Inferior parietal cortex (tissue), 1 donor: ENCODE data around the gene NDUFS6.
"Not testable (repeated sequence)": the region's sequence is repeated elsewhere in the genome, so short reads cannot be mapped to it uniquely, and the experiment has no call there.

Experiments used
- DNase-seq: peaks from one replicate; pipeline ENCODE4 v3.0.0-alpha.2; 2016; ENCODE audit errors: extremely low spot score

The NDUFS6 gene

DNA sequence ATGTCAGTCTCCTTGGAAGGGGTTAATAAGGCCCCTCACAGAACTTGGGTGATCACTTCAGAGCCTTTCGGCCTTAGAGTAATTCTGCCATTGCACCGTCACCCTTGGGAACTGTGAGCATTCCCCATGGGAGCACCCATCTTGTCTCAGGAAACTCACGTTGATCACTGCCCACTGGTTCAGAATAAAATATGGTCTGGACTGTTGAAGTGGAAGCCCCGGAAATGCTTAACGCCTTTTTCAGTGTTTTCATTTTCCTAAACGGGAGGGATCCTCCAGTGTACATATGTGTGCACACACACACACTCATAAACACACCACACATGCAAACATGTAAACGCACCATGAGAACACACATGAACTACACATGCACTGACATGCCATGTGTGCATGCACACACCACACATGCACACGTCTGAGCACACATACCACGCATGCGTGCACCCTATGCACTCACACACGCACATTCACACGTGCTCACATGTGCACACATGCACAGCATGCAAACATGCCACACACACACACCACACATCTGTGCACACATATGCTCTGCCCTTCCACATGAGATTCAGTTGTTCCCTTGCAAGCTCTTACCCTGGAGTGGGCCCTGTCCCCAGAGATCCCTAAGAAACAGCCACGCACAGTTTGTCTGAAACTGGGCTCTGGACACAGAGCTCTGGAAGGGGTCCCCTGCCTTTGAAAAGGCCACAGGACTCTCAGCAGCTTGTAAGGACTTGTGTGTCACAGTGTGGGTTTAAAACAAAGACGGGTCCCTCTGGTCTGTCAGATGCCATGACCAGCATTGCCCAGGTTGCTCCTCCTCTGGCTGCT is 18.6 kb upstream of the NDUFS6 start:
- DNase-seq: no peak

DNA sequence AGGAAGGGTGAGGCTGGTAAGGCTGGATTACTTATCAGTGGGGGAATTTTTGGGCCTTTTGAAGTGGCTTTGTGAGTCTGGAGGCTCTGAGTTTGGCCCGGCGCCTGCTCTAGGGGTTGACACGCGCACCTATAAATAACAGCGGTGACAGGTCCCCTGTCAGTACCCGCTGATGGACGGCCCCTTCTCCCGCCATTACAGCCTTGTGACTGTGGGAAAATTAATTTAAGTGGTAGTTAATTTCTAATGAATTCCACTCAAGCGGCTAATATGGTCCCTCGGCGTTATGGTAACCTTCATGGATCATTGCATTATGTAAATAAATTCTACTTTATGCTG is 18.0 kb upstream of the NDUFS6 start:
- DNase-seq: no peak

DNA sequence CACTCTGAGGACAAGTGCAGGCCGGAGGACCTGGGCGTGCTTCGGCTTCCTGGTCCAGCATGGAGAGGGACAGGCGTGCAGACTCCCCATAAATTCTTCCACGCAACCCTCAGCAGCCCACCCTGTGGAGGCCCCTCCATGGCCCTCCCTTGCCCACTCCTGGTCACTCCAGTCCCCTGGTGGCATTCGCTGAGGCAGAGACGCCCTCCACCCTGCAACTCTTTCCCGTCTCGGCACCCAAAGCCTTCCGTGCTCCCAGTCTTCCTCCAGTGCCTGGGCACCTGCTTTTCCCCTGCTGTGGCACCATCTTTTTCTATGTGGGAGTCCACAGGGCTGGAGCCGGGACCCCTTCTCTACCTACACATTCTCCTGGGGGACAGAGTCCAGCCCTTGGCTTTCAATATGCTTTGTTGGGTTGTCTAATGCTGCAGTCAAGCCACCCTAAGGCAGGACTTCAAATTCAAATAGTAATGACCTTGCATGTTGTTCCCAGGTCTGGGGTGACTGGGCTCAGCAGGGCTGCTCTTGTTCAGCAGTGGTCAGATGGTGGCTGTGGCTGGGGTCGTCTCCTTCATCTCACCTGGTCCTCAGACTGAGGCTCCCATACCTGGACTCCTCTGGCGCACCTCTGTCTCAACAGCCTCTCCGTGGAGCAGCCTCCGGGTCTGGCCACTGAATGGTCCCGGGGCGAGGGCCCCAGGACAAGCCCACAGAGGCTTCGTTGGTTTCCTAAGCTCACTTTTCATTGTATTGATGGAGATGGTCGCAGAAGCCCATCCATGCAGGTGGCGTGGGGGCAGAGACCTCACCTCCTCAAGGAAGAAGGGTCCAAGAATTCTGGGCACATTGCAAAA is 16.8 kb upstream of the NDUFS6 start:
- DNase-seq: no peak

DNA sequence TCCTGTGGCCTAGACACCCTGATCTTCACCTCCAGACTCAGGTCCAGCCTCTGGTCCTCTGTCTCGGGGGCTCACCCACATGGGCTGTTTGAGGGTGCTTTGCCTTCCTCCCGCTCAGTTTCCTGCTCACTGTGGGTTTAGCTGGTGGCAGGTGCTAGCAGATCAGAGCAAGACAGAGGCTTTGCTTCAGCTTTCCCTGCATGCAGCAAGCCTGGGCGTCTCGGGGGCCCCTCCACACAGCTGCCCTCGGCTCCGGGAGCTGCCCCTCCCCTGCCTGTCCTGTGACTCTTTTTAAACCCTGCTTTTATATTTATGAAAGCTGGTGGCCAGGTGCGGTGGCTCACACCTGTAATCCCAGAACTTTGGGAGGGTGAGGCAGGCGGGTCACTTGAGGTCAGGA is 16.1 kb upstream of the NDUFS6 start:
- DNase-seq: no peak

DNA sequence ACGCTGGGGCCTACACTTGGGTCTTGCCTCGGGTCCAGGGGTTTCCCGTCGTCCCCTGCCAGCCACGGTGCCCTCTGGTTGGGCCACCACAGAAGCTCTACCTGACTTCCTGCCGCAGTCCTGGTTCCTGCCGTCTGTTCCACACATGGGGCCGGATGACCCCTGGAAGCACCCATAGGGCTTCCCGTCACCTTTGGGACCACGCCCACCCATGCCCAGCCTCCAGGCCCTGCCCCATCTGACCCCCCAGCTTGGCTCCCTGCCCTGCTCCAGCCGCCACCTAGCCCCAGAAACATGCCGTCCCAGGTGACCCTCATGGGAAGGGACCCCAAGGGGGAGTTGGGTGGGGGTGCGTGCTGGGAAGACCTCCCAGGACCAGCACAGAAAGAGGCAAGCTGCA is 15.2 kb upstream of the NDUFS6 start:
- no peak for DNase-seq

DNA sequence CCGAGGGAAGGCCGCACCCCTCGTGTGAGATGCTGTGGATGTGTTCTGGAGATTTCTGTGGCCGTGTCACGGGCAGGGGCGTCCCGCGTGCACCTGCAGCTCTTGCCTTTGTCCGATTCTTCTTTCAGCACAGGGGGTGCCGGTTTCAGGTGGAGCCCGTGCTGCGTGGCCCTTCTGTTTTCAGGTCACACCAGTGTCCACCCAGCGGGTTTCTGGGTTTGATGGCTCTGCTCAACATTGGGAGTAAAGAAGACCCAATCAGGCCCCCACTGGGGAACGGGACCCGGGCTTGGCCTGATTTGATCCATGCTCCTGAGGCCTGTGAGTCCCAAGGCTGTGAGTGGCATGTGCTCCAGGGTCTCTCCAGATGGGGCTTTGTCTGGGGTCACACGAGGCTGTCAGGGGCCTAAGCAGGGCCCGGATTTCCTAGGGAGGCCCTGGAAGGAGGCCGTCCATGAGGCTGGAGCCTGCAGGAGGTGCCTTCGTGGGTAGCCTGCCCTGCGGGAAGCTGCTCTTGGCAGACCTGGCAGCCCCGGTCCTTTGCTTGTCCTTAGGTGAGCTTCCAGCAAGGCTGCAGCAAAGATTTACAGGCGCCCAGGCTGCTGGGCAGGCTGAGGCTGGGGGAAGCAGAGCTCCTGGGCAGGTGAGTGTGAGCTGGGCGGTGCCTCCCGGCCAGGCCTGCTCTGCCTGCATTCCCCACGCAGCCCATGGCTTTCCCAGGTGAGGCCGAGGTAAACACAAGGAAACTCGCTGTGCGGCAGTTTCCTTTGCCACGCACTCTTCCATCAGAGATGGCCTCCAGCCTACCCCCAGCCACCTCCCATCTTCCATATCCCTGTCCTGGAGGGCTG is 14.4 kb upstream of the NDUFS6 start:
- no peak for DNase-seq

DNA sequence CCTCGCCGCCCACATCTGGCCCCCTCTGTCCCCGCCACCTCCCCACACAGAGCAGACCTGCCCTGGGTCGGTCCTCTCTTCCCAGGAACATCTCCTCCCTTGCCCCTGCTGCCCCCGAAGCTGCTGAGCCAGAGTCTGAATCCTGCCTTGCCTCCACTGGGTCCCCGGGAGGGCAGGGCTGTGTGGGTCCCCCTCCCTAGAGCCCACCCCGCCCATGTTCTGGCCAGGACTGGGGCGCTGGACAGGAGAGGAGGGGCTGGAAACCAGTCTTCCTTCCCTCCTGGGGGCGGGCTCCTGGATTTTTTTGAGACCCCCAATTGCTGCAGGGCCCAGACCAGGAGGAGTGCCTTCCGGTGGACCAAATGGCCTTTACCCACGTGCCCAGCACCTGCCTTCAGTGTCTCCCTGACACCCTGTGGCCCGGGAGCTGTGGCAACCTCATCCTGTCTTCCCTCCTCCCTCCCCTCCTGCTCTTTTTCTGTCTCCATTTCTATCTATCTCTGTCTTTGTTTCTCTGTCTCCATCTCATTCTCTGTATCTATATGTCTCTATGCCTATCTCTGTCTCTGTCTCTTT is 13.6 kb upstream of the NDUFS6 start:
- no peak for DNase-seq

DNA sequence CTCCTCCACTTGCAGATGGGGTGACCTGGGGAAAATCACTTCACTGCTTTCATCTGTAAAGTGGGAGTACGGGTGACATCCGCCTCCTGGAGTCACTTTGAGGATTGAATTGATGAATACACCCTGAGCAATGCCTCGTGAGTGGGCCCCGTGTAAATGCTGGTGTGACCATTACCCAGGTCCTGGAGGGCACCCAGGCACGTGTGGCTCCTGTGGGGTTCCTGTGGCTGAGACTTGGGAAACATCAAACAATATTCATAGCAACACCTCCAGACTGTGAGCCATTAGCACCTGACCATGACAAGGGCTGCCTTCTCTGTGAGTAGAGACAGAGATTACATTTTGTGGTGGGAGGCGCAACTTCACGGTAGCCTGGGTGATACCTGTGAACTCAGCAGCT is 13.0 kb upstream of the NDUFS6 start:
- DNase-seq: no peak

DNA sequence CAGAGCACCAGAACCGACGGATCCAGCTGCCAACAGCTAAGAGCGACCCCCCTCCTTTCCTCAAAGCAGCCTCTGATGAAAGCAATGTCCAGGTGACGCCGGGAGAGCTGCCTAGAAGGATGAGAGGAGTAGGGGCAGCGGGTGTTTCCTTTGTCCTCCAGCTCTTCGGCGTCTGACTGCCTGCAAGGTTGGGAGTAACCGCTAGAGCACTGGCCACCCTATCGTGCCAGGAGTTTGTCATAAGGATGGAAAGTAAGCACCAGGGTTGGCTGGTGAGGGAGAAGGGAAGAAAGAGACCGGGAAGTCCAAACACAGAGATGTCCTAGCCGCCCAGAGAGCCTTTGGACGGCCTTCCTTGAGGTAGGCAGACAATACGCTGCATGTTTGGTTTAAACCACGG is 12.4 kb upstream of the NDUFS6 start:
- DNase-seq: no peak

DNA sequence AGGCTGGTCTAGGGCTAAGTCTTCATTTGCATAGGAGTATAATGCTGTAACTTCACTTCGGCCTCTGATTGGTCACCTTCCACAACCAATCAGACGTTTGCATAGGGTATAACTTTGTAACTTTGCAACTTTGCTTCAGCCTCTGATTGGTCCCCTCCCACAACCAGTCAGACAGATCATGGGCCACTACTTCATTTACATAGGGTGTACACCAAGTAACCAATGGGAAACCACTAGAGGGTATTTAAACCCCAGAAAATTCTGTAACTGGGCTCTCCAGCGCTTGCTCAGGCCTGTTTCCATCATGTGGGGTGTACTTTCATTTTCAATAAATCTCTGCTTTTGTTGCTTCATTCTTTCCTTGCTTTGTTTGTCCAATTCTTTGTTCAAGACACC is 11.8 kb upstream of the NDUFS6 start:
- DNase-seq: not testable (repeated sequence)

DNA sequence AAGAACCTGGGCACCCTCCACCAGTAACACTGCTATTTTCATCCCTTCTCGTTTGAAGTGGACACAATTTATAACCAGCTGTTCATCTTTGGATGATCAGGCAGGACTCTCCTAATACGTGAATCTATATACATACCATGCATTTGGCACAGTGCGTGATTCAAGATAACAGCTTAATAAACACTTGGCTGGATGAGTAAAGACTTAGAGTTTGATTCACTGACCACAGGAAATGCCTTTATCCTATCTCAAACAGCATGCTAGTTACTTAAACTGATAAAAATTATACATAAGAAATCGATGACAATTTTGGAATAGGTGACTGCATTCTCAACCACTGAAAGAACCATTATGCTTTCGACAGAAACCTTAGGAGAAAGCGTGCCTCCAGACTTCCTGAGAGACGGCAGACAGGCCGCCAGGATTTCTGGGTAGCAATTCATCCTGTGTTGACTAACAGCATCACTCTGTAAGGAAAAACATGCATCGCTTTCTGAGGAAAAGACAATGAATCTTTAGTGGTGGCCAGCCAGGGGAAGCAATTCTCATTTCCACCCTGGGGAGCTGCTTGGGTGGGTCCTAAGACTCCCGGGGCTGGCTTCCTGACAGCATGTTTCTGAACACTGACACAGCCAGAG is 11.3 kb upstream of the NDUFS6 start:
- no peak for DNase-seq

DNA sequence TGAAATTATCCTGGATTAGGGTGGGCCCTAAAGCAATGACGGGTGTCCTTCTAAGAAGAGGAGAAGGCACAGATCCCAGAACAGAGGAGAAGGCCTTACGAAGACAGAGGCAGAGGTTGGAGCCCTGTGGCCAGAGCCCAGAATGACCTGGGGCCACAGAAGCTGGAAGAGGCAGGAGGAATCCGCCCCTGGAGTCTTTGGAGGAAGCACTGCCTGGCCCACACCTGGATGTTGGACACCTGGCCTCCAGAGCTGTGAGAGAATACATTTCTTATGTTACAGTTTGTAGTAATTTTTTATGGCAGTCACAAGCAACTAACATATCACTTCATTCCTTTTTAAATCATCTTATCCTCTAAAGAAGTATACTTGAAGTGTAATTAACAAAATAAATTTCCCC is 10.0 kb upstream of the NDUFS6 start:
- no peak for DNase-seq

DNA sequence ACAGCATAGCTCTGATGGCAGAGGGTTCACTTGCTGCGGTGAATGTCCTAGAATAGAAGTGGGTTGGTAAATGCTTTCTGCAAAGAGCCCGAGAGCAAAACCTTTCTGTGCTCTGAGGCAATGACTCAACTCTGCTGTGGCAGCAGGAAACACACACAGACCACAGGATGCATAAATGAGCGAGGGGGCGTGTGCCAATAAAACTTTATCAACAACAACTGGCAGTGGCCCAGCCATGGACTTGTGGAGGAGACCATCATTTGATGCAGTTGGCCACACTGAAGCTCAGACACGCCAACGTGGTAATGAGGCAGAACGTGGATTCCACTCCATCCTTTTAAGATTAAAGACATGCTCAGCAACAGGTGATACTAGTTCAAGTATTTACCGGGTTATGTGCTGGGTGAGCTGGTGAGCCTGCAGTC is 8.4 kb upstream of the NDUFS6 start:
- DNase-seq: no peak

DNA sequence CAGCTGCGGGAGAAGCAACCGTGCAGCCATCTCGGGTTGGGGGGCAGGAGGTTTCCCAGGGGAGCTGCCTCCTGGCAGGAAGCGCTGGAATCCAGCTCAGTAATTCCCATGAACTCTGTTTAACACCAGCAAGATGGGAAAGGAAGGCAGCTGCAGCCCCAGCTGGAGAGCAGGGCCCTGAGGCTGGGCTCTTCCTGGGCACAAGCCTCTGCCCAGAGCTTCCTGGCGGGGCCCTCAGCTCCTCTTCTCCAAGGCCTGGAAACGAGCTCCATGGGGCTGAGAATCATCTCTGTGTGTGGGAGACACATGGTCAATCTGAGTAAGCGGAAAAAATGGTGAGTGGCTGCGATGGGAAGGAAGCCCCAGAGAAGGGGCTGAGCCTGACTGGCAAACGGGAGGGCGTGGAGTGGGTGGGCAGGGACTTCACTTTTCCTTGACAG is 7.9 kb upstream of the NDUFS6 start:
- DNase-seq: no peak

DNA sequence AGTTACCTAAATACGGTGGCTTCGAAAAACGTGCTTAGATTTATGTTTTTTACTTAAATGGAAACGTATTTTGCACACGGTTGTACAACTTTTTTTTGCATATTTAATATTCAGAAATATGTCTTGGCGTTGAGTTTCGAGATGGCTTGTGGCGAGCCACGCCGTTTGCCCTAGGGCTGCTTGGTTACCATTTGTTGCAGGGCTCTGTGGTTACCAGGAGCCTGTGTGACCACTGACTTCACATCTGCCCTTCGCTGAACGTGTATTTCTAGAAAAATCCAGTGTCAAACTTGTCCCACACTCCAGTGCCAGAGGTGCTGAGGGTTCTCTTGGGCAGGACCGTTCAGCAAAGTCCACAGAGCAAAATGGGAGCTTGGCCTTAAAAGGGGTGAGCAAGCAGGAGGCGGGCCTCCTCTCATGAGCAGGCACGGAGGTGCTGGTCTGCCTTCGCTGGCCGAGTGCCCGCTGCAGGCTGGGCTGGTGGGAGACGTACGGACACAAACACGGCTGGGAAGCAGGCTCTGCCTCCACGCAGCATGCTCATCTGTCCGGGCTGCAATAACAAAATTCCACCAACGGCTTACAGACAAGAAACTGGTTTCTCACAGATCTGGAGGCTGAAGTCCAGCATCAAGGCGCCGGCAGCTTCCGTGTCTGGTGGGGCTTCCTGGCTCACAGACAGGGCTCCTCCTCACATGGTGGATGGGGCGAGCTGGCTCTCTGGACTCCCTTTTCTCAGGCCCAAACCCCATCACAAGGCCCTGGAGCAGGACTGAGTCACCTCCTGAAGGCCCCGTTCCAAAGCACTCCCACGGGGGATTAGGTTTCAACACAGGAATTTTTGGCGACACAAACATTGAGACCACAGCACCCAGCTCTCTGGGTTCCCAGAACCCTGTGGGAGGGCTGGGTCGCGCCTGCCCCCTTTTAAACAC is 7.0 kb upstream of the NDUFS6 start:
- DNase-seq: no peak

DNA sequence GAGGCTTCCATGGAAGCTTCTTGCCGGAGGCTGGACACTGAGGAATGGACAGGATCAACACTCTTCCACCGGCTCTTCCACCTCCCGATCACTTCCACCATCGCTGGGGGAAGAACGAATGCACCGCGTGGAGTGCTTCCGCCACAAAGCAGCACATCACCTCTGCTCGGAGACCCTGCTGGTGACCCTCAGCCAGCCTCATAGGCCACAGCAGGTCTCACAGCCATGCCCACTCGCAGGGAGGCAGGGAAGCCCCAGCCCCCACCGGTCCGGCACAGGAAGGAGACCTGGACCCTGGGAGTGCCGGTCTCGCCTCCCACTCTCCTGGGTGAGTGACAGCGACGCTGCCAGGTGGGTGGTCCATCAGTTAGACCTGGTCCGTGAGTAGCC is 6.3 kb upstream of the NDUFS6 start:
- DNase-seq: no peak

DNA sequence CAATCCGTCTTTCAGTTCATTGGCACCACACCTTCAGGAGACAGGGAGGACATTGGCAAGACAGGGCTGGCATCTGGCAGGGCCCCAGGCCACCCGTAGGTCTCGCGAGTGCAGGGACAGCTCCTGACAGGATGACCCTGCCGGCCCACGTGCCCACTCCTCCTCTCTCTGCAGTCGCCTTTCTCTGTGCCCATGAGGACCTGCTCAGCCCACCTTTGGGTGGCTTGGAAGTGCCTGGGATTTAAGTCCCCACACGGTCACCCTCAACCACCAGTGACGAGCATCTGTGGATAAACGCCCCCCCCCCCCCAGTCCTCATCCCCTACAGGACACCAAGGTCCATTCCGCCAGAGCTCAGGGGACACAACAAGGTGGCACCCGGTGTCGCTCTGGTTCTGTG is 5.7 kb upstream of the NDUFS6 start:
- no peak for DNase-seq

DNA sequence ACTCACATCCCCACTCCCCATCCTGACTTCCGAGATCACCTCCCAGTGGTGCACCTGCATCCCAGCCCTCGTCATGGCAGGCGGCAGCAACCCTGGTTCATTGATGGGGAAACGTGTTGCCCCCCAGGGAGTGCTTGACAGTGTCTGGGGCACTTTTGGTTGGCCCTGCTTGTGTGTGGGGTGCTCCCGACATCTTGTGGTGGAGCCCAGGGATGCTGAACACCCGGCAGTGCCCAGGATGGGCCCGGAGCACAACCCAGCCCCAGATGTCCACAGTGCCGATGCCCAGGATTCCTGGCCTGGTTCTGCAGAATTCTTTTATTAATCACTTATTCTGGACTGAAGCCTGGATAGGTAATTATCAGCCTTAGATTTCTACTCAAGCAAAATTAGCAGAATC is 5.3 kb upstream of the NDUFS6 start:
- no peak for DNase-seq

DNA sequence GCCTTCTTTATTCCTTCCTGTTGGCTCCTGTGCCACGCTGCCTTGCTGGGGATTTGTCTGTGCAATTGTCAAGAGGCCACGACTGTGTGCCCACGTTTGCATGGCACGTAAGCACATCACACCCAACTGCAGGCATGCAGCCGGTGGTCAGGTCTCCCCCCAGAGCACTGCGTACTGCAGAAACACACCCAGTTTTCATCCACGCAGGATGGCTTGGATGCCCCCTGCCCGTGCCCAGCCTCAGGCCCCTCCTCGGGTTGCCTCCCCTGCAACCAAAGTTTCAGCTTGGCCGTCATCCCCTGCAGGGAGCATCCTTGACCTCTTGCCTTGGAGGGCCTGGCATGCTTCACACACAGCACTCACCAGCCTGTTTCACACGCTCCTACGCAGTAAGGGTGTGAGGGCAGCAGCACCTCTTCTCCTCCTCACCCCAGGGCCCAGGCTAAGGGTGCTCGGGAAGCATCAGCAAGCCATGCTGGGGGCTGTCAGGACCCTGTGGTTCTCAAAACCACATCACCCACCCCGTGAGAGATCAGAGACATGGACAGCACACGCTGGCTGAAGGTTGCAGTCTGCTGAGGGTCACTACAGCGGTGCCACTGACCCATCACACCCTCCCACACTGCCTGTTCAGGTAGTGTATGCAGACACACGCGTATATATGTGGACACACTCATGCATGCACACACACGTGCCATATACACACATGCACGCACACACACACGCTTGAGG is 4.7 kb upstream of the NDUFS6 start:
- no peak for DNase-seq
